ENCODE measurements around the gene AK9.

DNA sequence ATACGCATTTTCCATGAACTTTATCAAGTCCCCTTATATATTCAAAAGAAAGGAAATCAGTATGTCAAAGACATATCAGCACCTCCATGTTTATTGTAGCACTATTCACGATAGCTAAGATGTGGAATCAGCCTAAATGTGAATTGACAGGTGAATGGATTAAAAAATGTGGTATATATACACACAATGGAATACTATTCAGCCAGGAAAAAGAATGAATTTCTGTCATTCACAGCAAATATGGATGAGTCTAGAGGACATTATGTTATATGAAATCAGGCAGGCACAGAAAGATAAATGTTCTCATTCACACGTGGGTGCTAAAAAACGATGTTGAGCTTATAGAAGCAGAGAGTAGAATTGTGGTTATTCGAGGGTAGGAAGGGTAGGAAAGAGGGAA lies 5.4 kb upstream of the AK9 start:
- TF ChIP-seq POLR2AphosphoS5 (IDR thresholded peaks at IDR 0.05; ENCODE audit: low read depth, low read length), result no peak
- no peak for TF ChIP-seq SRF (IDR thresholded peaks at IDR 0.05; ENCODE audit: low read depth, low read length)
- TF ChIP-seq, protein P1, sequence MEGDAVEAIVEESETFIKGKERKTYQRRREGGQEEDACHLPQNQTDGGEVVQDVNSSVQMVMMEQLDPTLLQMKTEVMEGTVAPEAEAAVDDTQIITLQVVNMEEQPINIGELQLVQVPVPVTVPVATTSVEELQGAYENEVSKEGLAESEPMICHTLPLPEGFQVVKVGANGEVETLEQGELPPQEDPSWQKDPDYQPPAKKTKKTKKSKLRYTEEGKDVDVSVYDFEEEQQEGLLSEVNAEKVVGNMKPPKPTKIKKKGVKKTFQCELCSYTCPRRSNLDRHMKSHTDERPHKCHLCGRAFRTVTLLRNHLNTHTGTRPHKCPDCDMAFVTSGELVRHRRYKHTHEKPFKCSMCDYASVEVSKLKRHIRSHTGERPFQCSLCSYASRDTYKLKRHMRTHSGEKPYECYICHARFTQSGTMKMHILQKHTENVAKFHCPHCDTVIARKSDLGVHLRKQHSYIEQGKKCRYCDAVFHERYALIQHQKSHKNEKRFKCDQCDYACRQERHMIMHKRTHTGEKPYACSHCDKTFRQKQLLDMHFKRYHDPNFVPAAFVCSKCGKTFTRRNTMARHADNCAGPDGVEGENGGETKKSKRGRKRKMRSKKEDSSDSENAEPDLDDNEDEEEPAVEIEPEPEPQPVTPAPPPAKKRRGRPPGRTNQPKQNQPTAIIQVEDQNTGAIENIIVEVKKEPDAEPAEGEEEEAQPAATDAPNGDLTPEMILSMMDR (IDR thresholded peaks at IDR 0.05; ENCODE audit: control extremely low read depth in 1 of 3, insufficient read depth in 1 of 3, low read depth in 1 of 3, low read length in 3 of 3), result no peak
- TF ChIP-seq CBX5 (IDR thresholded peaks at IDR 0.05; ENCODE audit: low read depth, low read length), result no peak
